ENCODE results near the gene STPG3. TPM values are rescaled to one million over a fixed set of nuclear protein-coding genes. Genes with fewer than 3 reads are reported as not detected.
A peak's percentile ranks its signal among the peaks of the same experiment; 100 is the strongest.

STPG3 gene
- total and polyA plus RNA-seq, 2 of the 13 experiments (the other 11 are each of a cell fraction or from before 2014, with no cell fraction given): not detected

DNA sequence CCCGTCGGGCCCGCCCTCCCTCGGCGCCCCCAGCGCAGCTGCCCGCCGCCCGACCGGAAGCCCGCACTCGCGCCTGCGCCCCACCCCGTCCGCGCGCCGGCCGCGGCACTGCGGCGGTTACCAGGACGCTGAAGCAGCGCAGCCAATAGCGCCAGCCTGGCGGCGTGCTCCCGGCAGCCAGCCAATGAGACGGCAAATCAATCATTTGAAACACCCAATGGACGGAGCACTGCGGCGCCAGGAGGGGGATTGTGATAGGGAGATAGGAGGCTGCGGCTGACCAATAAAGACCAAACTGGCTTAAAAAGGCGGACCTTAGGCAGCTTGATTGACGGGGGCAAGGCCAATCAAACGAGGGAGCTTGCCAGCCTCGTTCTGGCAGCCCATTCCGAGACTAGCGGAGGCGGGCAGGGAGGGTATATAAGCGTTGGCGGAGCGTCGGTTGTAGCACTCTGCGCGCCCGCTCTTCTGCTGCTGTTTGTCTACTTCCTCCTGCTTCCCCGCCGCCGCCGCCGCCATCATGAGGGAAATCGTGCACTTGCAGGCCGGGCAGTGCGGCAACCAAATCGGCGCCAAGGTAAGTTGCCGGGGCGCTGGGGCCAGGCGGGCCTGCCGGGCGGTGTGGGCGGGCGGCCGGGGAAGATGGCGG is 10.1 kb upstream of the STPG3 start, which contains the start of gene TUBB4B (continued):
- TF ChIP-seq MXD1 (CRISPR knock-in tag; IDR thresholded peaks at IDR 0.05): no peak; the same call in 1 of the 2 replicates
- 0 out of 2 replicates have a peak, but pooled peaks have one; percentile 37 for TF ChIP-seq TARDBP (CRISPR knock-in tag; IDR thresholded peaks at IDR 0.05)
- TF ChIP-seq ZNF260 (CRISPR knock-in tag; IDR thresholded peaks at IDR 0.05; ENCODE audit: borderline replicate concordance, low read depth): no peak
- TF ChIP-seq FOXC1 (CRISPR knock-in tag; IDR thresholded peaks at IDR 0.05; ENCODE audit: borderline replicate concordance): no peak
- TF ChIP-seq TEF (CRISPR knock-in tag; IDR thresholded peaks at IDR 0.05): 0 out of 2 replicates have a peak, but pooled peaks have one; percentile 54
- TF ChIP-seq KAT8 (CRISPR knock-in tag; IDR thresholded peaks at IDR 0.05): peak; percentile 52; the same call in 1 of the 2 replicates
- TF ChIP-seq, protein P1, sequence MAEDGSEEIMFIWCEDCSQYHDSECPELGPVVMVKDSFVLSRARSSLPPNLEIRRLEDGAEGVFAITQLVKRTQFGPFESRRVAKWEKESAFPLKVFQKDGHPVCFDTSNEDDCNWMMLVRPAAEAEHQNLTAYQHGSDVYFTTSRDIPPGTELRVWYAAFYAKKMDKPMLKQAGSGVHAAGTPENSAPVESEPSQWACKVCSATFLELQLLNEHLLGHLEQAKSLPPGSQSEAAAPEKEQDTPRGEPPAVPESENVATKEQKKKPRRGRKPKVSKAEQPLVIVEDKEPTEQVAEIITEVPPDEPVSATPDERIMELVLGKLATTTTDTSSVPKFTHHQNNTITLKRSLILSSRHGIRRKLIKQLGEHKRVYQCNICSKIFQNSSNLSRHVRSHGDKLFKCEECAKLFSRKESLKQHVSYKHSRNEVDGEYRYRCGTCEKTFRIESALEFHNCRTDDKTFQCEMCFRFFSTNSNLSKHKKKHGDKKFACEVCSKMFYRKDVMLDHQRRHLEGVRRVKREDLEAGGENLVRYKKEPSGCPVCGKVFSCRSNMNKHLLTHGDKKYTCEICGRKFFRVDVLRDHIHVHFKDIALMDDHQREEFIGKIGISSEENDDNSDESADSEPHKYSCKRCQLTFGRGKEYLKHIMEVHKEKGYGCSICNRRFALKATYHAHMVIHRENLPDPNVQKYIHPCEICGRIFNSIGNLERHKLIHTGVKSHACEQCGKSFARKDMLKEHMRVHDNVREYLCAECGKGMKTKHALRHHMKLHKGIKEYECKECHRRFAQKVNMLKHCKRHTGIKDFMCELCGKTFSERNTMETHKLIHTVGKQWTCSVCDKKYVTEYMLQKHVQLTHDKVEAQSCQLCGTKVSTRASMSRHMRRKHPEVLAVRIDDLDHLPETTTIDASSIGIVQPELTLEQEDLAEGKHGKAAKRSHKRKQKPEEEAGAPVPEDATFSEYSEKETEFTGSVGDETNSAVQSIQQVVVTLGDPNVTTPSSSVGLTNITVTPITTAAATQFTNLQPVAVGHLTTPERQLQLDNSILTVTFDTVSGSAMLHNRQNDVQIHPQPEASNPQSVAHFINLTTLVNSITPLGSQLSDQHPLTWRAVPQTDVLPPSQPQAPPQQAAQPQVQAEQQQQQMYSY (CRISPR knock-in tag; IDR thresholded peaks at IDR 0.05): no peak
- TF ChIP-seq, protein P2, sequence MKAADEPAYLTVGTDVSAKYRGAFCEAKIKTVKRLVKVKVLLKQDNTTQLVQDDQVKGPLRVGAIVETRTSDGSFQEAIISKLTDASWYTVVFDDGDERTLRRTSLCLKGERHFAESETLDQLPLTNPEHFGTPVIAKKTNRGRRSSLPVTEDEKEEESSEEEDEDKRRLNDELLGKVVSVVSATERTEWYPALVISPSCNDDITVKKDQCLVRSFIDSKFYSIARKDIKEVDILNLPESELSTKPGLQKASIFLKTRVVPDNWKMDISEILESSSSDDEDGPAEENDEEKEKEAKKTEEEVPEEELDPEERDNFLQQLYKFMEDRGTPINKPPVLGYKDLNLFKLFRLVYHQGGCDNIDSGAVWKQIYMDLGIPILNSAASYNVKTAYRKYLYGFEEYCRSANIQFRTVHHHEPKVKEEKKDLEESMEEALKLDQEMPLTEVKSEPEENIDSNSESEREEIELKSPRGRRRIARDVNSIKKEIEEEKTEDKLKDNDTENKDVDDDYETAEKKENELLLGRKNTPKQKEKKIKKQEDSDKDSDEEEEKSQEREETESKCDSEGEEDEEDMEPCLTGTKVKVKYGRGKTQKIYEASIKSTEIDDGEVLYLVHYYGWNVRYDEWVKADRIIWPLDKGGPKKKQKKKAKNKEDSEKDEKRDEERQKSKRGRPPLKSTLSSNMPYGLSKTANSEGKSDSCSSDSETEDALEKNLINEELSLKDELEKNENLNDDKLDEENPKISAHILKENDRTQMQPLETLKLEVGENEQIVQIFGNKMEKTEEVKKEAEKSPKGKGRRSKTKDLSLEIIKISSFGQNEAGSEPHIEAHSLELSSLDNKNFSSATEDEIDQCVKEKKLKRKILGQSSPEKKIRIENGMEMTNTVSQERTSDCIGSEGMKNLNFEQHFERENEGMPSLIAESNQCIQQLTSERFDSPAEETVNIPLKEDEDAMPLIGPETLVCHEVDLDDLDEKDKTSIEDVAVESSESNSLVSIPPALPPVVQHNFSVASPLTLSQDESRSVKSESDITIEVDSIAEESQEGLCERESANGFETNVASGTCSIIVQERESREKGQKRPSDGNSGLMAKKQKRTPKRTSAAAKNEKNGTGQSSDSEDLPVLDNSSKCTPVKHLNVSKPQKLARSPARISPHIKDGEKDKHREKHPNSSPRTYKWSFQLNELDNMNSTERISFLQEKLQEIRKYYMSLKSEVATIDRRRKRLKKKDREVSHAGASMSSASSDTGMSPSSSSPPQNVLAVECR (CRISPR knock-in tag; IDR thresholded peaks at IDR 0.05; ENCODE audit: borderline replicate concordance): peak; percentile 33; the same call in 1 of the 2 replicates
- no peak for TF ChIP-seq NR2F1 (CRISPR knock-in tag; IDR thresholded peaks at IDR 0.05)
- TF ChIP-seq MBNL3 (CRISPR knock-in tag; conservative IDR thresholded peaks at IDR 0.05): no peak
- TF ChIP-seq ZBTB1 (CRISPR knock-in tag; IDR thresholded peaks at IDR 0.05; ENCODE audit: borderline replicate concordance): peak; percentile 87; the same call in 1 of the 2 replicates
- 0 out of 2 replicates have a peak, but pooled peaks have one; percentile 44 for TF ChIP-seq ZNF792 (CRISPR knock-in tag; IDR thresholded peaks at IDR 0.05)
- no peak for TF ChIP-seq ZNF510 (CRISPR knock-in tag; IDR thresholded peaks at IDR 0.05; ENCODE audit: low read depth)
- no peak; the same call in 1 of the 2 replicates for TF ChIP-seq BHLHE40 (IDR thresholded peaks at IDR 0.05; ENCODE audit: low read length)
- TF ChIP-seq, protein P3, sequence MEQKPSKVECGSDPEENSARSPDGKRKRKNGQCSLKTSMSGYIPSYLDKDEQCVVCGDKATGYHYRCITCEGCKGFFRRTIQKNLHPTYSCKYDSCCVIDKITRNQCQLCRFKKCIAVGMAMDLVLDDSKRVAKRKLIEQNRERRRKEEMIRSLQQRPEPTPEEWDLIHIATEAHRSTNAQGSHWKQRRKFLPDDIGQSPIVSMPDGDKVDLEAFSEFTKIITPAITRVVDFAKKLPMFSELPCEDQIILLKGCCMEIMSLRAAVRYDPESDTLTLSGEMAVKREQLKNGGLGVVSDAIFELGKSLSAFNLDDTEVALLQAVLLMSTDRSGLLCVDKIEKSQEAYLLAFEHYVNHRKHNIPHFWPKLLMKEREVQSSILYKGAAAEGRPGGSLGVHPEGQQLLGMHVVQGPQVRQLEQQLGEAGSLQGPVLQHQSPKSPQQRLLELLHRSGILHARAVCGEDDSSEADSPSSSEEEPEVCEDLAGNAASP (CRISPR knock-in tag; IDR thresholded peaks at IDR 0.05; ENCODE audit: borderline replicate concordance): no peak
- 0 out of 2 replicates have a peak, but pooled peaks have one; percentile 31 for TF ChIP-seq ZNF629 (CRISPR knock-in tag; conservative IDR thresholded peaks at IDR 0.05)
- no peak for TF ChIP-seq EED (CRISPR knock-in tag; IDR thresholded peaks at IDR 0.05)

All from HepG2 (cell line).